ENCODE measurements around the gene DNALI1.
"Not testable (repeated sequence)": the region's sequence is repeated elsewhere in the genome, so short reads cannot be mapped to it uniquely, and the experiment has no call there.

The DNALI1 gene

DNA sequence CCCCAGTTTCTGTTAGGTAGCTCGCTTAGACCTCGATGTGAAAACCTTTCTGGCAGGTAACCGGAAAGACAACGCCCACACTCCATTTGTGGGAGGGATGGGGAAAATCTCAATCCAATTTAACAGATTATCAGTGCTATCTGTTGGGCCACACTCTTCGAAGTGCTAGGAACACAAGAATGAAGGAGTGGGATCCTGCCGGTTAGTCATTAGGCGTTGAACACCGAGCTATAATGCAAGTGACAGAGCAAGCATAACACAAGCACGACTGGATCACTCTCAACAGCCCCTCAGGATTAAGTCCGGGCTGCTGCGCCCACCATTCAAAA is 3.2 kb upstream of the DNALI1 start:
- H3K4me1 ChIP-seq, result peaks cover 0 to 38% (median 27%) of the 10 kb centered on the region in 4 donors
- peak overlapping the region; percentile 95 to 98 for H3K4me3 ChIP-seq
- H3K36me3 ChIP-seq, result peaks cover 13 to 36% (median 19%) of the 10 kb centered on the region in 3 donors
- TF ChIP-seq, protein P1, sequence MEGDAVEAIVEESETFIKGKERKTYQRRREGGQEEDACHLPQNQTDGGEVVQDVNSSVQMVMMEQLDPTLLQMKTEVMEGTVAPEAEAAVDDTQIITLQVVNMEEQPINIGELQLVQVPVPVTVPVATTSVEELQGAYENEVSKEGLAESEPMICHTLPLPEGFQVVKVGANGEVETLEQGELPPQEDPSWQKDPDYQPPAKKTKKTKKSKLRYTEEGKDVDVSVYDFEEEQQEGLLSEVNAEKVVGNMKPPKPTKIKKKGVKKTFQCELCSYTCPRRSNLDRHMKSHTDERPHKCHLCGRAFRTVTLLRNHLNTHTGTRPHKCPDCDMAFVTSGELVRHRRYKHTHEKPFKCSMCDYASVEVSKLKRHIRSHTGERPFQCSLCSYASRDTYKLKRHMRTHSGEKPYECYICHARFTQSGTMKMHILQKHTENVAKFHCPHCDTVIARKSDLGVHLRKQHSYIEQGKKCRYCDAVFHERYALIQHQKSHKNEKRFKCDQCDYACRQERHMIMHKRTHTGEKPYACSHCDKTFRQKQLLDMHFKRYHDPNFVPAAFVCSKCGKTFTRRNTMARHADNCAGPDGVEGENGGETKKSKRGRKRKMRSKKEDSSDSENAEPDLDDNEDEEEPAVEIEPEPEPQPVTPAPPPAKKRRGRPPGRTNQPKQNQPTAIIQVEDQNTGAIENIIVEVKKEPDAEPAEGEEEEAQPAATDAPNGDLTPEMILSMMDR (IDR thresholded peaks at IDR 0.05), result no peak
- H3K9me3 ChIP-seq, result no peaks in the 10 kb centered on the region
- H3K27me3 ChIP-seq, result no peaks in the 10 kb centered on the region
- intact Hi-C loops (cut with DNase I; ENCODE audit: low total_unique reads), result no loop called here
- no peak for DNase-seq
- peak overlapping the region; percentile 87 to 94 for H3K27ac ChIP-seq

DNA sequence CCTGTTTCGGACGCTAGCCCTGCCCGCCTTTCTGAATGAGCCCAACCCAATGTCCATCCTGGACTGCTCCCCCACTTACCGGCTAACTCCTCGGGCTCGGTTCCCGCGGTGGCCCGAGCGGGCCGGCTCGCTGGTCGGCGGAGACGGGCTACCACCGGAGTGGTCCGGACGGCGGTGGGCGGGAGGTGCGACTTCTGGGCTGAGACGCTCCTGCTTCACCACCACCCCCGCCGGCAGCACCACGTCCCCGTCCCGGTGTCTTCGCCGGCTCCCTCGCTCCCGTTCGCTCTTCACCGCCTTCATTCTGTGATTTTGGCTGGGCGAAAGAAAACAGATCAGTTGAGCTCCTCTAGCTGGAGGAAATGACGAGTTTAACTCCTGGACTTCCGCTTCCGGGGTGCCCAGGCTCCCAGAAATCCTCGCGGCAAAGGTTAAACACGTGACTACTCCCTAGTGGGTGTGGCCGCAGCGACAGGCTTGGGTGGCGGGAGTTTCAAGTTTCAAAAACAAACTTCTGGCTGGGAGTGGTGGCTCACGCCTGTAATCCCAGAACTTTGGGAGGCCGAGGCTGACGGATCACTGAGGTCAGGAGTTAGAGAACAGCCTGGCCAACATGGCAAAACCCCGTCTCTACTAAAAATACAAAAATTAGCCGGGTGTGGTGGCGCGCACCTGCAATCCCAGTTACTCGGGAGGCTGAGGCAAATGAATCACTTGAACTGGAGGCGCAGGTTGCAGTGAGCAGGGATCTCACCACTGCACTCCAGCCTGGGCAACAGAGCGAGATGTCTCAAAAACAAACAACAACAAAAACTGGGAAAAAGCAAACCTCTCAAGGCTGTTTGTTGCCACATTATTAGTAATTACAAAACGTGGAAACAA is 2.6 kb upstream of the DNALI1 start, which contains the start of gene SNIP1:
Gene SNIP1 (minus strand): TSS at position 367 of the 882 bp plus-strand sequence. CDS start 64 bp downstream, at position 303.
- H3K27ac ChIP-seq, result peak within 1 kb of the TSS; percentile 87 to 94
- TF ChIP-seq, protein P1 (IDR thresholded peaks at IDR 0.05), result no peak
- no peaks in the 10 kb centered on the region for H3K9me3 ChIP-seq
- H3K4me3 ChIP-seq, result peak within 1 kb of the TSS; percentile 95 to 98
- DNase-seq, result peak; percentile 88 to 95
- peaks cover 0 to 38% (median 27%) of the 10 kb centered on the region in 4 donors for H3K4me1 ChIP-seq
- peaks cover 11 to 32% (median 13%) of the 10 kb centered on the region in 3 donors for H3K36me3 ChIP-seq
- H3K27me3 ChIP-seq, result no peaks in the 10 kb centered on the region
- intact Hi-C loops (cut with DNase I; ENCODE audit: low total_unique reads), result no loop called here

DNA sequence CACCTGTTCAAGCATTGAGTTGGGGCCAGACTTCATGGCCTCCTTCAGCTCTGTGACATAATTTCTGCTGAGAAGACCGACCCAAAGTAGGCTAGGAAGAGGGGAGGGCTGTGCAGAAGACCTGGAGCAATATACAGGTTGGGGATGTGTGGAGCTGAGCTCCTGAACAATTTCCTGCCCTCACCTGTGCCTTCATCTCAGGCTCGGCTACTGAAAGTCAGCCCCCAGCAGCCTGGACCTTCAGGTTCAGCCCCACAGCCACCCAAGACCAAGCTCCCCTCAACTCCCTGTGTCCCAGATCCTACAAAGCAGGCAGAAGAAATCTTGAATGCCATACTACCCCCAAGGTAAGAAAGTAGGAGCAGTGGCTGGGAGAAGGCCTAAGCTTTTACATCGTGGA is 662 bp downstream of the DNALI1 start:
- Histone ChIP-seq H3K4me1 (peaks cover 0 to 29% (median 23%) of the 10 kb centered on the region in 4 donors), H3K9me3 (no peaks in the 10 kb centered on the region), H3K36me3 (peaks cover 0 to 23% (median 6%) of the 10 kb centered on the region in 3 donors), H3K27ac (peak overlapping the region; percentile 43 to 65), H3K27me3 (no peaks in the 10 kb centered on the region), H3K4me3 (peak overlapping the region in 1 of 2 donors; percentile 41)
- DNase-seq, result no peak
- TF ChIP-seq, protein P1 (IDR thresholded peaks at IDR 0.05), result no peak
- intact Hi-C loops (cut with DNase I; ENCODE audit: low total_unique reads), result loop anchor here (2.0 kb wide), 1 partner anchor 45 kb away; no protein-coding TSS in a partner anchor

DNA sequence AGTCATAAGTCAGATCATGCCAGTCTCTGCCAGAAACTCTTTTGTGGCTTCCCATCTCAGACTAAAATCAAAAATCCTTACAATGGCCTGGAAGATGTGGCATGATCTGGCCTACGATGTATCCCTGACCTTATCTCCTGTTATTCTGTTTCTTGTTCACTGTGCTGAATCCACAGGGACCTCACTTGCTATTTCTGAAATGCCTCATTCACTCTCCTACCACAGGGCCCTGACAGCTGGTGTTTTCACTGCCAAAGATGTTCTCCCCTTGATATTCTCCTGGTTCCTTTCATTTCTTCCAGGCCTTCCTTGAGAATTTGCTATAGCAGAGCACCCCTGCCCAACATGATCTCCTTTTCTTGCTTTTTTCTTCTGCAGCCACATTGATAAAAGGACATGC is 1.7 kb downstream of the DNALI1 start:
- H3K27ac ChIP-seq, result no peak overlapping the region
- peaks cover 0 to 19% (median 14%) of the 10 kb centered on the region in 4 donors for H3K4me1 ChIP-seq
- intact Hi-C loops (cut with DNase I; ENCODE audit: low total_unique reads), result no loop called here
- TF ChIP-seq, protein P1 (IDR thresholded peaks at IDR 0.05), result no peak
- no peaks in the 10 kb centered on the region for H3K9me3 ChIP-seq
- DNase-seq, result no peak
- H3K27me3 ChIP-seq, result no peaks in the 10 kb centered on the region
- H3K36me3 ChIP-seq, result peaks cover 0 to 30% (median 11%) of the 10 kb centered on the region in 3 donors
- no peak overlapping the region for H3K4me3 ChIP-seq

DNA sequence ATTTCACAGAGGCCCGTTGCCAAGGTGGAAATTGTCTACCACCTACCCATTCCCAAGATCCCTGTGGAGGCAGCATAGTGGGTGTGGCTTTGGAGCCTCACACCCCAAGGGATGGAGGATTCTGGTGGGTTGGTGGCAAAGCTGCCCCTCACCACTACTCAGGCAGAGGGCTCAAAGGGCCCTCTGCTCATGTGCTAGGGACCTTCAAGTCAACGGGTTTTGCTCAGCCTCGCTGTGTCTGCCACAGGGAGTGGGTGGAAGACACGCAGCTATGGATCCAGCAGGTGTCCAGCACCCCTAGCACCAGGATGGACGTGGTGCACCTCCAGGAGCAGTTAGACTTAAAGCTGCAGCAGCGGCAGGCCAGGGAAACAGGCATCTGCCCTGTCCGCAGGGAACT is 2.3 kb downstream of the DNALI1 start:
- no peak for DNase-seq
- Histone ChIP-seq H3K27ac (no peak overlapping the region), H3K27me3 (no peaks in the 10 kb centered on the region), H3K4me1 (peaks cover 0 to 22% (median 12%) of the 10 kb centered on the region in 4 donors), H3K4me3 (no peak overlapping the region), H3K36me3 (peaks cover 0 to 35% (median 11%) of the 10 kb centered on the region in 3 donors), H3K9me3 (no peaks in the 10 kb centered on the region)
- TF ChIP-seq, protein P1 (IDR thresholded peaks at IDR 0.05), result no peak
- intact Hi-C loops (cut with DNase I; ENCODE audit: low total_unique reads), result no loop called here

DNA sequence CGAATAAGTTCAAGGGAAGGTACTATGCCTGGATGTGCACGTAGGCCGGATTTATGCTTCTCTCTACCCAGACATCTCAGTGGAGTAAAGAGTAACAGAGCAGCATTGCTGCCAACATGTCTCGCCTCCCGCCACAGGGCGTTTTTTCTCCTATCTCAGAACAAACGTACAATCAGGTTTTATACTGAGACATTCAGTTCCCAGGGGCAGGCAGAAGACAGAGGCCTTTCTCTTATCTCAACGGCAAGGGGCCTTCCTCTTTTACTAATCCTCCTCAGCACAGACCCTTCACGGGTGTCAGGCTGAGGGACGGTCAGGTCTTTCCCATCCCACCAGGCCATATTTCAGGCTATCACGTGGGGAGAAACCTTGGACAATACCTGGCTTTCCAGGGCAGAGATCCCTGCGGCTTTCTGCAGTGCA is 3.2 kb downstream of the DNALI1 start:
- not testable (repeated sequence) for DNase-seq, H3K4me3 ChIP-seq, H3K9me3 ChIP-seq, H3K27ac ChIP-seq, H3K27me3 ChIP-seq
- Histone ChIP-seq H3K4me1 (peaks cover 0 to 29% (median 12%) of the 10 kb centered on the region in 4 donors), H3K36me3 (peaks cover 0 to 44% (median 13%) of the 10 kb centered on the region in 3 donors)
- intact Hi-C loops (cut with DNase I; ENCODE audit: low total_unique reads), result loop anchor here (5.0 kb wide), 1 partner anchor 122 kb away; no protein-coding TSS in a partner anchor

Data from tibial artery (tissue), 4 donors.